Activated naive CD4-positive, alpha-beta T cell treated with anti-CD3 and anti-CD28 coated beads for 36 hours (primary cell): ENCODE data around the gene ARL6IP6. TPM values are rescaled to one million over a fixed set of nuclear protein-coding genes. Genes with fewer than 3 reads are reported as not detected.

Experiments
- CTCF ChIA-PET: fragments of 350-600 bp; sonication (Branson Sonifier 250); formaldehyde crosslinking; loops from one replicate; lab custom pipeline; 2021; ENCODE audit warnings: antibody characterized with exemption; lab: Charles Lee
- DNase-seq: peaks from one replicate; pipeline ENCODE4 v3.0.0-alpha.2; 2020
- H3K27ac Mint-ChIP-seq: one replicate; pipeline ENCODE4 v1.8.0; 2021; ENCODE audit warnings: mild to moderate bottlenecking, mixed read lengths
- H3K27me3 Mint-ChIP-seq: one replicate; pipeline ENCODE4 v1.8.0; 2021; ENCODE audit warnings: low read depth, mixed read lengths
- H3K36me3 Mint-ChIP-seq: one replicate; pipeline ENCODE4 v1.8.0; 2021; ENCODE audit warnings: low read depth, mixed read lengths
- H3K4me1 Mint-ChIP-seq: one replicate; pipeline ENCODE4 v1.8.0; 2021; ENCODE audit warnings: low read depth, mixed read lengths
- H3K4me3 Mint-ChIP-seq: one replicate; pipeline ENCODE4 v1.8.0; 2021; ENCODE audit warnings: mild to moderate bottlenecking, moderate library complexity, mixed read lengths
- H3K9me3 Mint-ChIP-seq: one replicate; pipeline ENCODE4 v1.8.0; 2021; ENCODE audit warnings: mixed read lengths
- intact Hi-C: fragments of 100-400 bp; cut with micrococcal nuclease; formaldehyde crosslinking; loops from one replicate; pipeline ENCODE4 v1.15.1; 2023
- total RNA-seq, 2 experiments: library from RNA; stranded (reverse); gene quantifications; one replicate each; pipeline ENCODE4 v1.2.3, GENCODE V29; 2021

The ARL6IP6 gene
- 10 to 100 TPM; 17.0 to 17.2 TPM for total RNA-seq

DNA sequence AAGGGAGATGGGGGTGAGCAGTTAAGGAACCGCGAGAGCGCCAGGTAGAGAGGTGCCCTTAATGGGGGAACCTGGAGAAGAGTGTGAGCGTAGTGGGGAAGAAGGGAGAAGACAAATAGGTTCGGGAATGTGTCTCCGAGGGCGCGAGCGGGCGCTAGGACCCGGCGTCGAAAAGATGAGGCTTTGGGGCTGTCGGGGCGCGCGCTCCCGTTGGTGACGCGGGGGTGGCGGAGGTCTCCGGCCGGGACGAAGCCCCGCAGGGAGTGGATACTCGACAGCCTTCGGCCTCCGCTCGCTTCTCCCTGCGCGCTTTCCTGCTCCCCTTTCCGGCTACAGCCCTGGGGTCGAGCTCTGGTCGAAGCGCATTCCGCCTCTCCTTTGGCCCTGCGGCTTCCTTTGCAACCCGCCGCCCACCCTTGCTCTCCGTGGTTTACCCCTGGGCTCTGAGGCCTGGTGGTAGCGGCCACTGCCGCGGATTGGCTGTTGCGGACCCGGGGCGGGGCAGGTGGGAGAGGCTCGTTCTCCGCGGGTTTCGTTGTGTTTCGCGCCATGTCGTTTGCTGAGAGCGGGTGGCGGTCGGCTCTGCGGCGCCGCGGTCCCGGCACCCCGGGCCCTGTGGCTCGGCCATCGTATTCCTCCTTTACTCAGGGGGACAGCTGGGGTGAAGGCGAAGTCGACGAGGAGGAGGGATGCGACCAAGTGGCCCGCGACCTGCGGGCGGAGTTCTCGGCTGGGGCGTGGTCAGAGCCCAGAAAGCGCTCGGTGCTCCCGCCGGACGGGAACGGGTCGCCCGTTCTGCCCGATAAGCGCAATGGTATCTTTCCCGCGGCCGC lies at the start of gene ARL6IP6:
ARL6IP6 (plus strand) TSS at position 545 of the 833 bp plus-strand sequence; CDS start at position 550, 5 bp downstream.
- Mint-ChIP-seq H3K27me3 (no peaks in the 10 kb centered on the region), H3K4me3 (peak within 1 kb of the TSS; percentile 100), H3K36me3 (peaks cover 28% of the 10 kb centered on the region), H3K9me3 (no peaks in the 10 kb centered on the region), H3K4me1 (peaks cover 57% of the 10 kb centered on the region), H3K27ac (peak within 1 kb of the TSS; percentile 99)
- DNase-seq: peak; percentile 92
- CTCF ChIA-PET: no interaction called here
- intact Hi-C loops: loop anchor here (2.0 to 5.0 kb wide), 3 partner anchors 301 to 621 kb away; partner anchors contain the start of genes CACNB4 and FMNL2

DNA sequence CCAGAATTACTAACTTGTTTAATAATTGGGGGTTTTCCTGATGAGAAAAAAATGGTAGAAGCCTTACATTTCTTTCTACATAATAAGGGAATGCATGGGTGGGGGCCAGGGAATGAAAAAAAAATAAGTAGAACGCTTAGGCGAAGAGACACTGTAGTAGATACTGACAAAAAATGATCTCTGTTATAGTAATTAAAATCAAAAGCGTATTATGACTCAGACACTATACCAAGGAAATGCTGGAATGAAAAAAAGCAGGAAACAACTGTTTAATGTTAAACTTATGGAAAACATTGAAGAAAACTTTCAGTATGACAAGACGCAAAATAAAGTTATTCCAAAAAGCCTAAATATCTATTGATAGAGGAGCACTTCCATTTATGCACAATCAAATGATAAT lies 44.1 kb upstream of the ARL6IP6 start:
- no peaks in the 10 kb centered on the region for H3K9me3 Mint-ChIP-seq
- intact Hi-C loops: loop anchor here (10.0 kb wide), 1 partner anchor 1230 kb away; no protein-coding TSS in a partner anchor
- H3K4me1 Mint-ChIP-seq: peaks cover 6% of the 10 kb centered on the region
- H3K36me3 Mint-ChIP-seq: peaks cover 35% of the 10 kb centered on the region
- no peak overlapping the region for H3K4me3 Mint-ChIP-seq
- no peak for DNase-seq
- no peaks in the 10 kb centered on the region for H3K27me3 Mint-ChIP-seq
- CTCF ChIA-PET: no interaction called here
- no peak overlapping the region for H3K27ac Mint-ChIP-seq

DNA sequence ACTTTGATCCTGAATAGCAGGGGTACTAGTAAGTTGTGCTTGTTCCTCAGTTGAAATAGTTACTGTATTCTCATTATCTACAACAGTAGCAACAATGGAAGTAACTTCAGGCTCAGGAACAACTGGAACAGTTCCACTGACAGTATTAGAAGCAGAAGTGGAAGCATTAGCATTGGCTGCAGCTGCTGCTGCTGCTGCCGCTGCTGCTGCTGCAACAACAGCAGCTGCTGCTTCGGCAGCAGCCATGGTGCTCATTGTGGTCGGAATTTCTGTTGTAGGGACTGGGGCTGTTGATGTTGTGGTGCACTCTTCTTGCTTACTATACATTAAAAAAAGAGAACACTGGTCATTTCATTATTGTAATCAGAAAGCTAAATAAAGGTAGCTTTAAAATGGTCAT lies 42.0 kb upstream of the ARL6IP6 start:
- Mint-ChIP-seq H3K27me3 (no peaks in the 10 kb centered on the region), H3K4me1 (peaks cover 6% of the 10 kb centered on the region), H3K4me3 (no peak overlapping the region), H3K27ac (no peak overlapping the region), H3K36me3 (peaks cover 36% of the 10 kb centered on the region), H3K9me3 (no peaks in the 10 kb centered on the region)
- DNase-seq: no peak
- intact Hi-C loops: loop anchor here (10.0 kb wide), 1 partner anchor 1232 kb away; no protein-coding TSS in a partner anchor
- CTCF ChIA-PET: interaction anchor here (0.5 kb wide), 1 partner anchor 1239 kb away, joined by 3 read pairs; no protein-coding TSS in a partner anchor

DNA sequence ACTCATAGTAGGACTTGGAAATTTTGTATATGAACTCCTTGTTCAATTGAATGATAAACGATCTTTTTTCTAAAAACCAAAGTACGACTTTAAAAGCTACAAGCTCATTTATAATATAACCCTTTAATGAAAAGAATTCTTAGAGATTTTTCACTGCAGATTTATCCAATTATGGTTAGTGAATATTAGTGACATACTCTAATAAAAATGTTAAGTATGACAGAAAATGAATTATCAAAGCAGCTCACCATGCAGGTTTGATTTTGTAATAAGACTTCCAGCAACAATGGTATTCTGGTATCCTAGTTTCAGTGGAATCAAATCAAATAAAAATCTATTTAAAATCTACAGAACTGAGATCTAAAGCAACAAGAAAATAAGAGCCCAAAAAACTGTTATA lies 39.6 kb upstream of the ARL6IP6 start:
- no peak overlapping the region for H3K4me3 Mint-ChIP-seq
- H3K27me3 Mint-ChIP-seq: no peaks in the 10 kb centered on the region
- H3K9me3 Mint-ChIP-seq: no peaks in the 10 kb centered on the region
- intact Hi-C loops: loop anchor here (2.0 to 10.0 kb wide), 2 partner anchors 14 to 1234 kb away; no protein-coding TSS in a partner anchor
- CTCF ChIA-PET: no interaction called here
- peaks cover 35% of the 10 kb centered on the region for H3K36me3 Mint-ChIP-seq
- H3K4me1 Mint-ChIP-seq: peaks cover 15% of the 10 kb centered on the region
- DNase-seq: no peak
- H3K27ac Mint-ChIP-seq: no peak overlapping the region

DNA sequence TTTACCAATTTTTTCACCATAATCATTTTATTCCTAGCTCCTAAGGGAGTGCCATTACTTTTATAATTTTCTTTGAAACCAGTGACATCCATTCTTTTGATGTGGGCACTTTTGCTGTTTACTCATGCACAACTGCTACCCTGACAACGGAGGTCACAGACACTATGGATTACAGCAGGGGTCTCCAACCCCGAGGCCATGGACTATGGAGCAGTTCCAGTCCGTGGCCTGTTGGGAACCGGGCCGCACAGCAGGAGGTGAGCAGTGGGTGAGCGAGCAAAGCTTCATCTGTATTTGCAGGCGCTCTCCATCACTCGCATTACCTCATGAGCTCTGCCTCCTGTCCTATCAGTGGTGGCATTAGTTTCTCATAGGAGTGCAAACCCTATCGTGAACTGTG lies 35.8 kb upstream of the ARL6IP6 start:
- intact Hi-C loops: no loop called here
- no peaks in the 10 kb centered on the region for H3K27me3 Mint-ChIP-seq
- H3K36me3 Mint-ChIP-seq: peaks cover 28% of the 10 kb centered on the region
- no peak for DNase-seq
- no peaks in the 10 kb centered on the region for H3K9me3 Mint-ChIP-seq
- CTCF ChIA-PET: no interaction called here
- peaks cover 25% of the 10 kb centered on the region for H3K4me1 Mint-ChIP-seq
- H3K4me3 Mint-ChIP-seq: no peak overlapping the region
- H3K27ac Mint-ChIP-seq: no peak overlapping the region

DNA sequence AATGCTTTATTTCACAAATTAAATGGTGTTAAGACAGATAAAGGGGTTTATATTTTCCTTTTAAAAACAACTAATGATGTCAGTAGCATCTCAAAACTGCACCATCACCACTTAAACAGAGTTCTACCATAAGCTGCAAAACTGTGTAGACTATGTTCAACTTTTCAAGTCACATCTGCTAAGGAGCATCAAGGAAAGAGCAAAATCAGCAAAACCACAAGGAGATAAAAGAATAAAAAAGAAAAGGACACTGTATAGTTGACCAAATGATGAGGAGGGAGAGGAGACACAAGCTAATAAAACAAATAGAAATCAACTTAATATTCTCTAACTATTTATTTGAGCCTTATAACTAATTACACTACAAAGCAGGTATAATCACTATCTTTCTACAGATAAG lies 35.0 kb upstream of the ARL6IP6 start:
- CTCF ChIA-PET: interaction anchor here (1.1 kb wide), 1 partner anchor 22 kb away, joined by 5 read pairs; no protein-coding TSS in a partner anchor
- Mint-ChIP-seq H3K27me3 (no peaks in the 10 kb centered on the region), H3K36me3 (peaks cover 28% of the 10 kb centered on the region), H3K27ac (no peak overlapping the region), H3K9me3 (no peaks in the 10 kb centered on the region), H3K4me3 (no peak overlapping the region), H3K4me1 (peaks cover 25% of the 10 kb centered on the region)
- intact Hi-C loops: no loop called here
- no peak for DNase-seq

DNA sequence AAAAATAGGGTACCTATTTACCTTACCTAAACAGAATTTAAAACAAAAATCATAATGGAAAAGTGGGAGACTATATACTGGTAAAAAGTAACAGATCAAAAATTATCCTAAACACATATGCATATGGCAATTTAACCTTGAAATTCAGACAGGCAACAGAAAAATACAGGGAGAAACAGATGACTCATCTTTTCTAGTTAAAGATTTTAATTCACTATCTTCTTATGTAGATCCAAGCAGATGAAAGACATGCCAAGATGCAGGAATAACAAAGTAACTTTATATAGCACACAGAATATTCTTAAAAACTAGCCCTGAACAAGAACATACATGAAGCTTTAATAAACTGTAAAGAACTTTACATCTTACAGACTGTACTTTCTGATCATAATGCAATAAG lies 32.1 kb upstream of the ARL6IP6 start:
- Mint-ChIP-seq H3K36me3 (peaks cover 20% of the 10 kb centered on the region), H3K9me3 (no peaks in the 10 kb centered on the region), H3K27ac (no peak overlapping the region), H3K27me3 (no peaks in the 10 kb centered on the region), H3K4me1 (peaks cover 25% of the 10 kb centered on the region), H3K4me3 (no peak overlapping the region)
- no peak for DNase-seq
- intact Hi-C loops: loop anchor here (2.0 kb wide), 1 partner anchor 14 kb away; no protein-coding TSS in a partner anchor
- CTCF ChIA-PET: interaction anchor here (0.6 kb wide), 1 partner anchor 598 kb away, joined by 3 read pairs; no protein-coding TSS in a partner anchor

DNA sequence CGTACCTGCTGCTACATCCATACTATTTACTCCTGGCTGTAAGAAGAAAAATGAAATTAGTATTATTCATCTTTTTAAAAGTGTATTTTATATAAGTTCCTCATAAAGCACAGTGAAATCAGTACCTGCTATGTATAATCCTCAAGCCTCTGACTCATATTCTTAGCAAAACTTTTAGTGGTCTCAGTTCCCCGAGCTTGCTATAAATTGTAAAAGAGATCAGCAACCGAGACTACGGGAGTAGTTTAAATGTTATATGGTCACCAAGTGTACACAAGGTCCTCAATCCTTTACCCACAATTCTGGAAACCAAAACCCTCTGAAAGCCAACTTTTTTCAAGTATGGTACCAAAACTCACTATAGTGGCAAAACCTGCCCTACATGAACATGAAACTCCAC lies 25.4 kb upstream of the ARL6IP6 start:
- no peak for DNase-seq
- Mint-ChIP-seq H3K4me1 (peaks cover 32% of the 10 kb centered on the region), H3K9me3 (no peaks in the 10 kb centered on the region), H3K27ac (no peak overlapping the region), H3K27me3 (no peaks in the 10 kb centered on the region), H3K36me3 (peaks cover 13% of the 10 kb centered on the region), H3K4me3 (no peak overlapping the region)
- CTCF ChIA-PET: interaction anchor here (0.9 kb wide), 1 partner anchor 526 kb away, joined by 3 read pairs; no protein-coding TSS in a partner anchor
- intact Hi-C loops: loop anchor here (5.0 kb wide), 1 partner anchor 276 kb away; no protein-coding TSS in a partner anchor

DNA sequence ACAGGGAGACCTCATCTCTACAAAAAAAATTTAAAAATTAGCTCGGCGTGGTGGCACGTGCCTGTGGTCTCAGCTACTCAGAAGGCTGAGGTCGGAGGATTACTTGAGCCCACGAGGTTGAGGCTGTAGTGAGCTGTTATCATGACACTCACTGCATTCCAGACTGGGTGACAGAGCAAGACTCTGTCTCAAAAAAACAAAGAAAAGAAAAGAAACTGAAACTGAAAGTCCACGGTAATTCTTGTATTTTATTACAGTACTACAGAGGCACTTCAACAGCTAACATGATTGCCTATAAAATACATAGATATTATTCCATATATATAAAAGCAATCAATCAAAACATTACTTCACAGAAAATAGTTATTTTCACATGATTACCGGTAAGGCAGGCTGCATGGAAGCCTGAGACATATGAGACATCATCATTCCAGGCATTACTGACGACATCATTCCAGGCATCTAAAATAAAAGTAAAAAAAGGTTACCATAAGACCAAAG lies 24.2 kb upstream of the ARL6IP6 start:
- Mint-ChIP-seq H3K27me3 (no peaks in the 10 kb centered on the region), H3K4me3 (peak overlapping the region; percentile 70), H3K9me3 (no peaks in the 10 kb centered on the region), H3K36me3 (peaks cover 12% of the 10 kb centered on the region), H3K4me1 (peaks cover 34% of the 10 kb centered on the region), H3K27ac (peak overlapping the region; percentile 86)
- CTCF ChIA-PET: interaction anchor here (0.8 to 0.9 kb wide), 2 partner anchors 21 to 527 kb away, joined by 3 to 4 read pairs; no protein-coding TSS in a partner anchor
- intact Hi-C loops: loop anchor here (1.0 to 5.0 kb wide), 3 partner anchors 23 to 277 kb away; partner anchors contain the start of gene PRPF40A
- DNase-seq: peak; percentile 56

DNA sequence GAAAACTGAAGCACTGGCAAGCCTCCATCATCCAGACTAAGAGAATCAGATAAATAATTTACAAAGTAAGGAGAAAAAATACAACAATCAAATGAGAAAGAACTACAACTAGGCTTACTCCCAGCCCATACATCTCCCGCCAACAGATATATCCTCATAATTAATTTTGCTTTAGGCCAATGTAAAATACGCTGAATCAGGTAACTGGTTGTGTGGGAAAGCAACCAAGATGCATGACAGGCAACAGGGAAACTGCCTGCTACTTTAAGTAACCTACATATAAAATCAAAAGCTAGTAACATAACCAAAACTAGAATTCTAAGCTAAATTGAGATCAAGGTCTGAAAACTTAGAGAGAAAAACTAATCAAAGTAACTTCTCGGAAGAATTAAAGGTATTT lies 22.7 kb upstream of the ARL6IP6 start:
- H3K4me3 Mint-ChIP-seq: no peak overlapping the region
- H3K27ac Mint-ChIP-seq: no peak overlapping the region
- H3K4me1 Mint-ChIP-seq: peaks cover 39% of the 10 kb centered on the region
- H3K27me3 Mint-ChIP-seq: no peaks in the 10 kb centered on the region
- no peak for DNase-seq
- intact Hi-C loops: loop anchor here (2.0 kb wide), 1 partner anchor 39 kb away; no protein-coding TSS in a partner anchor
- no peaks in the 10 kb centered on the region for H3K9me3 Mint-ChIP-seq
- H3K36me3 Mint-ChIP-seq: peaks cover 15% of the 10 kb centered on the region
- CTCF ChIA-PET: no interaction called here

DNA sequence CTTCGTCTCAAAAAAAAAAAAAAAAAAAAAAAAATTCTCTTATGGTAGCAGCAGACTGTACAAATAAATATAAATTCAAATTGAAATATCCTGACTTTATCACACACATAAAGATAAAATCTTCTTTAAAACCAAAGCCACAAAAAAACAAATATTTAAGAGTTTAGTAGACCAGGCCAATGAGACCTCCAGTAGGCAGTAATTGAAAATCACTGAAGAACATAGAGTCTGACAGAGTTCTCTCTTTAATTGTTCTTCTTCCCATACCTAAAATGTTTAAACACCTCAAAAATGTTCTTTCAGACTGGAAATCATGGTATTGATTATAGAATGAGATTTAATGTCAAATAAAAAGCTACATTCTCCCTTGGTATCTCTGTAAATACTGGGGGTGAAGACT lies 21.9 kb upstream of the ARL6IP6 start:
- no peak for DNase-seq
- CTCF ChIA-PET: no interaction called here
- intact Hi-C loops: no loop called here
- Mint-ChIP-seq H3K4me1 (peaks cover 44% of the 10 kb centered on the region), H3K27me3 (no peaks in the 10 kb centered on the region), H3K27ac (peak overlapping the region; percentile 50), H3K4me3 (no peak overlapping the region), H3K36me3 (peaks cover 21% of the 10 kb centered on the region), H3K9me3 (peaks cover 5% of the 10 kb centered on the region)

DNA sequence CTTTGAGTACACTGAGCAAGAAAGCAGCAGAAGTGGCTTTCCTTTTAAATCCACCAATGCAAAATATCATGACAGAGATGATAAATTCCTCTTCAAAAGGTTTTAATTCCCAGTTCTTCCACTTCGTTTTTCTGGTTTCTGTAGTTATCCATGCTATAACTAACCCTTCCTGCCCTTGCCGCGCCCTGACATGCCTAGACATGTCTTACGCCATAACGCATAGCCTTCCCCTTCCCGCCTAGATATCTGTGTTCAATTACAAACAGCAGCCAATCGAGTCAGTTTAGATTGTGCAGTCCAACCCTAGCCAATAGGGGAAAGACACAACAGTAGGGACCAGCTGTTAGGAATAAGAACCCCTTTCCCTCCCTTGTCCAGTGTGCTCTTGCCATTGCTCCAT lies 17.2 kb upstream of the ARL6IP6 start:
- peaks cover 52% of the 10 kb centered on the region for H3K4me1 Mint-ChIP-seq

More for the DNA sequence above, 17.2 kb upstream of the ARL6IP6 start:
- Mint-ChIP-seq H3K4me3 (no peak overlapping the region), H3K27me3 (no peaks in the 10 kb centered on the region), H3K9me3 (peaks cover 16% of the 10 kb centered on the region), H3K36me3 (peaks cover 45% of the 10 kb centered on the region), H3K27ac (peak overlapping the region; percentile 78)
- intact Hi-C loops: no loop called here
- CTCF ChIA-PET: no interaction called here
- DNase-seq: no peak
